HL-60 (cell line): ENCODE results near the gene RHOH.

Source experiments
- CTCF ChIP-seq: IDR thresholded peaks from one replicate; pipeline ENCODE4 v1.5.1; 2011; ENCODE audit warnings: low read length, control low read depth, inconsistent platforms; ENCODE audit not compliant: insufficient read depth
- GABPA ChIP-seq: IDR thresholded peaks from 2 replicates; pipeline ENCODE4 v1.6.1; 2012; ENCODE audit warnings: low read depth
- POLR2AphosphoS5 ChIP-seq: IDR thresholded peaks from 2 replicates; pipeline ENCODE4 v1.6.1; 2012; ENCODE audit warnings: low read depth
- REST ChIP-seq: IDR thresholded peaks from 2 replicates; pipeline ENCODE4 v1.6.1; 2012; ENCODE audit warnings: low read depth; ENCODE audit not compliant: insufficient replicate concordance
- SPI1 ChIP-seq: IDR thresholded peaks from 2 replicates; pipeline ENCODE4 v1.6.1; 2012; ENCODE audit warnings: low read depth, mild to moderate bottlenecking, borderline replicate concordance

GRCh38 chr4:40170588-40170987, 26.2 kb upstream of the RHOH start:
- TF ChIP-seq CTCF (no peak), POLR2AphosphoS5 (no peak), REST (no peak), SPI1 (no peak), GABPA (no peak)
